Ramos (cell line): ENCODE data around the gene CHST11.

ENCODE experiments used
- in situ Hi-C: fragments of 300-500 bp; cut with MboI; formaldehyde crosslinking; loops from one replicate; pipeline ENCODE4 v1.14.3; 2022; ENCODE audit warnings: low sequenced_read_pairs; ENCODE audit not compliant: unreplicated experiment

The CHST11 gene

DNA sequence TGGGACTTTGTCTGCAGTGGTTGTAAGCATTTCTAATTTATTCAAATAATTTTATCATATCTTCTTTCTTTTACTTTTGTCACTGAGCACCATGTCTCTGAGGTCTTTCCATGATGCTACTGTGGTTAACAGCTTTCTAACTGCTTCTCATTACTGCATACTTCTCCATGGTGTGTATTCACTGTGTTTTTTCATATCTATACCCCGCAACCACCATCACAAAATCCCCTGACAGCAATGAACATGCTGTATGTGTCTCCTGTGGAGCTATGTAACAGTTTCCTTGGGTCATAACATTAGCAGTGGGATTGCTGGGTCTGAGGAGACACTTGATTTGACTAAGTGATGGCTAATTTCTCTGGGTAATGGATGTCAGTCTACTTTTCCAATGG, 29.2 kb upstream of the CHST11 start:
- in situ Hi-C loops = no loop called here

DNA sequence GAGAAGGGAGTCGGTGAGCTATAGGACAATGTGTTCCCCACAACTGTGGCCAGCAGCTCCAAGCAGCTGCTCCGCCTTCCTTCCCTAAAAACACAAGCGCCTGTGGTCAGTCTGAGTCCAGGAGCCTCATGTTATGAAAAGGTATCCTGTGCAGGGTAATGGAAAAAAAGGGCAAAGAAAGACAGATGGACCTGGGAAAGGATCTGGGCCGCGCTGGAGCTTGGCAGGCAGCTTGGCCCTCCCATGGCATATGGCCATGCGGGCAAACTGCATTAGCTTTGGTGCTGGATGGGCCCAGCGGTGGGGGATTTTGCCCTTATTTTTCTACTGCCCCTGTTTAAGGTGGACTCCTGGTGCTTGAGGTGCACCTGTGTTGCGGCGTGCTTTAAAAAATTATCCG, 23.7 kb upstream of the CHST11 start:
- in situ Hi-C loops = no loop called here

DNA sequence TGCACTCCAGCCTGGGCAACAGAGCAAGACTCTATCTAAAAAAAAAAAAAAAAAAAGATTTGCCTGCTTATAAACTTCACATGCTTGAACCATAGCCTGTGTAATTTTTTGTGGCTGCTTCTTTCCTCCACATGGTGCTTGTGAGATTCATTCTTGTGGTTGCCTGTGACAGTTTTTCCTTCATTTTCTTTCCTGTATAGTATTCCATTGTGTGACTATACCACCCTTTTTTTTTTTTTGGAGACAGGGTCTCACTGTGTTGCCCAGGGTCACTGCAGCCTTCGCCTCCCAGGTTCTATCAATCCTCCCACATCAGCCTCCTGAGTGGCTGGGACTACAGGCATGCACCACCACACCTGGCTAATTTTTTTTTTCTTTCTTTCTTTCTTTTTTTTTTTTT, 22.6 kb upstream of the CHST11 start:
- in situ Hi-C loops = no loop called here

DNA sequence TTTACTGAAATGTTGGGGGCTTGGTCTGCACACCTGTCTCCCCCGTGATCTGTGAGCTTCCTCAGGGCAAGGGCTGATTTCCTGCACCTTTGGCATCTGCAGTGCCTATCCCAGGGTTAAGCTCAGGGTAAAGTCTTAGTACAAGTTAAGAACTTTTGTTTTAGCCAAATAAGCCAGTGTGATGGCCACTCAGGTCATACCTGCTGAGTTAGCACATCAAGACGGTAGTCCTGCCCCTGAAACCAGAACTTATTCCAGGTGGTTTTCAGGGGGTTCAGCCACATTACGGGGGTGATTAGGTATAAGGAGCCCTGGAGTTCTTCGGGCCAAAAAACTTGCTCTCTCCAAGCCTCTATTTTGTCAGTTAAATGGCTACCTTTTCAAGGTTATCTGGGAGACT, 21.6 kb upstream of the CHST11 start:
- in situ Hi-C loops = no loop called here

DNA sequence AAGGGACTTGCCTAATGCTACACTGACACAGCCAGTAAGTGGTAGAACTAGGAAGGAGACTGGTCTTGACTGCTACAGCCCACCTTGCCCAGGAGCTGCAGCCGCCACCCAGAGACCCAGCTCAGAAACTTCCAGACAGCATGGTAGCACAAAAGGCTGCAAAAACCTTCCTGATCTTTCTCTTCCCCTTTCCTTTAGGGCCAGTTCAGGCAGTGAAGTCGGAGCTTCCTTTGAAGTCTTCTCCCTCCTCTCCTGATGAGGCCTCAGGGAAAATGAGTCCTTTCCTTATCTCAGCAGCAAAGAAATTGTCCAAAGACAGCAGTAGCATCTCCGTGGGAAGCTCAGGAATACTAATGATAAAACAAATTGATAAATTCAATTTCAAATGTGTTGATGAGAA, 21.0 kb upstream of the CHST11 start:
- in situ Hi-C loops = no loop called here

DNA sequence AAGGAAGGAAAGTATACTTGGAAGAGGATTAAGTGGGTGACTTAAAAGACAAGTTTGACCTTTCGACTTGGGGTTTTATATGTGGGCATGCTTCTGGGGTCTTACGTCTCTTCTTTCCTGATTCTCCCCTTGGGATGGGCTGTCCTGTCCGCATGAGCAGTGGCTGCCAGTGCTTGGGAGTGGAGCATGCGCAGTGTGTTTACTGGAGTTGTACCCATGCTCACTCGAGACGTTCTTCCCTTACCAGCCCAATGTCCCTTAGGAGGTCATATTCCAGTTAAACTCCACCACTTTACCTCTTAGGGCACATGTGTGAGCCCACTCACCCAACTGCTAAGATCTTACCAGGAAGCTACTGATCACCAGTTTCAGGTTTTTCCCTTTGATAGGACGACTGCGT, 20.0 kb upstream of the CHST11 start:
- in situ Hi-C loops = no loop called here

DNA sequence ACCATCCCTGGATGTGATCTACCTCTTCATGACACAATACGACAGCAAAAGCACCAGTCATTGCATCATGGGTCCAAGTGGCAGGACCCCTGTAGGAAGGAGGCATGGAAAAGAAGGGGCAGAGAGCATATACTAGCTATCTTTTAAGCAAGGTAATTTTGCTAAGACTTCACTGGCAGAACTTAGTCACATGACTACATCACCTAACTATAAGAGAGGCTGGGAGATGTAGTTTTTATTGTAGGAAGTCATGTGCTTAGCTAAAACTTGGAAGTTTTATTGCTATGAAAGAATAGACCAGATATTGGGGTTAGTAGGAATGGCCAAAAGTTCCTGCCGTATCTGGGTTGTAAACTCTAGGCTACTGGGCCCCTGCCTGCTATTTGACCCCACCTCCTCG, 18.6 kb upstream of the CHST11 start:
- in situ Hi-C loops = no loop called here

DNA sequence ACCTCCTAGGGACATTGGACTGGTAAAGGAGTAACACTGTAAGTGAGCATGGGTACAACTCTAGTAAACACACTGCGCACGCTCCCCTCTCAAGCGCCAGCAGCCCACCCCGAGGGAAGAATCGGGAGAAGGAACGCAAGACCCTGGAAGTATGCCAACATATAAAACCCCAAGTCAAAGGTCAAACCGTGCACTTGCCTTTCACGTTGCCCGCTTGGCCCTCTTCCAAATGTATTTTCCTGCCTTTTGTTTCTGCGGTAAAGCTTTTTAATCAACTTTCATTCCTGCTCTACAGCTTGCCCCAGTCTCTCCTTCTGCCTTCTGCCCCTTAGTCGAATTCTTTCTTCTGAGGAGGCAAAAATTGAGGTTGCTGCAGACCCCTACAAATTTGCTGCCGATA, 17.6 kb upstream of the CHST11 start:
- in situ Hi-C loops = no loop called here

DNA sequence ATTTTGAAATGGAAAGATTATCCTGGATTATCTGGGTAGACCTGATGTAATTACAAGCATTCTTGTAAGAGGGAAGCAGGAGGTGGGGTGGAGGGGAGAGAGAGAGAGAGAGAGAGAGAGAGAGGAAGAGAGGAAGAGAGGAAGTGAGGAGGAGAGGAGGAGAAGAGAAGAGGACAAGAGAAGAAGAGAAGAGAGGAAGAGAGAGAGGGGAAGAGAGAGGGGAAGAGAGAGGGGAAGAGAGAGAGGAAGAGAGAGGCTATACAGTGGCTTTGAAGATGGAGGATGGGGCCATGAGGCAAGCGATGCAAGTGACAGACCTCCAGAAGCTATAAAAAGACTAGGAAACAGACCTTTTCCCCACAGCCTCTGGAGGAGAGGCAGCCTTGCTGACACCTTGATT, 13.7 kb upstream of the CHST11 start:
- in situ Hi-C loops = no loop called here

DNA sequence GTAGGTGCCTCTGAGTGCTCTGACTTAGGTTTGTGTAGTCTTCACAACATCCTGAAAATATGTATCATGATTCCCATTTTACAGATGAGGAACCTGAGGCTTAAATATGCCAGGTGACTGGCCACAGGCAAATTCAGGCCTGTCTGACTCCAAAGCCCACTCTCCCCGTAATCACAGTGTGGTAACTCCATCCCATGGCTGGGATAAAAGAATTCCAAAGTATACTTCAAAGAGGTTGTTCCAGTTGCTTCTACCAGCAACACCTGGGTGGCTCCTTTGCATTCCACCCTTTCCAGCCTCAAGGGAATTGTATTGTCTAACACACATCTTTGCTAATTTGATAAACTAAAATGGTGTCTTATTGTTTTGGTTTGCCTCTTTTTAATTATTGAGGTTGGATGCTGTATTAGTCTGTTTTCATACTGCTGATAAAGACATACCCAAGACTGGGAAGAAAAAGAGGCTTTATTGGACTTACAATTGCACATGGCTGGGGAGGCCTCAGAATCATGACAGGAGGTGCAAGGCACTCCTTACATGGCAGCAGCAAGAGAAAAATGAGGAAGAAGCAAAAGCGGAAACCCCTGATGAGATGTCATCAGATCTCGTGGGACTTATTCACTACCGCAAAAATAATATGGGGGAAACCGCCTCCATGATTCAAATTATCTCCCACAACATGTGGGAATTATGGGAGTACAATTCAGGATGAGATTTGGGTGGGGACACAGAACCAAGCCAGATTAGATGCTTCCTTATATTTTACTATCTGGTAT, 9.9 kb upstream of the CHST11 start:
- in situ Hi-C loops = no loop called here

DNA sequence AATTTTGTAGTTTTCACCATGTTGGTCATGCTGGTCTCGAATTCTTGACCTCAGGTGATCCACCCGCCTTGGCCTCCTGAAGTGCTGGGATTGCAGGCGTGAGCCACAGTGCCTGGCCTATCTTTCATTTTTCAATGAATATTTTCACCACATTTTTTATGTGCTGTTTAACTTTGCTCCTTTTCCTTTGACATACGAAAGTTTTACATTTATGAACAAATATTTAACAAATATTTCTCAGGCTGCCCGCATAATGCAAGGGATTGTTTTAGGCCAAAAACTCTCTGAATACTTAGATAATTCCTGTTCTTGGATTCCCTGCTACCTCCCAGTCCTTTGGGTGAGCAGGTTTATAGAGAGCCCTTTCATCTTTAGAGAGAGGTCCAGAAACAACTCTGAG, 8.7 kb upstream of the CHST11 start:
- in situ Hi-C loops = no loop called here

DNA sequence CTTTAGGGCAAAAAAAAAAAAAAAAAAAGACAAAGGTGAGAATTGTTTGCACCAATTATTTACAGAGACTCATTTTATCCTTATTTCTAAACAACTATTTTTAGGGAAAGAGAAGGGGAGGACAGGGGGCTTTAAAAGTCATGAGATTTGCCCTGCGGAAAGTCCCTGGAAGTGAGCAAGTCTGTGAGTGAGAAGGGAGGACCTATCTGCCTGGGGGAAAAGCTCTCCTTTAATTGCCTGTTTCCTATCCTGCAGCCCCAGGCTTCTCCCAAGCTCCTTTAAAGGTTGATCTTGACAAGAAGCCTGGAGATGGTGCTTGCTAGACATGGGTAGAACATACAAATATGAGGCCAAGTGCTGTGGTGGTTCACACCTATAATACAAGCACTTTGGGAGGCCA, 8.3 kb upstream of the CHST11 start:
- in situ Hi-C loops = no loop called here

DNA sequence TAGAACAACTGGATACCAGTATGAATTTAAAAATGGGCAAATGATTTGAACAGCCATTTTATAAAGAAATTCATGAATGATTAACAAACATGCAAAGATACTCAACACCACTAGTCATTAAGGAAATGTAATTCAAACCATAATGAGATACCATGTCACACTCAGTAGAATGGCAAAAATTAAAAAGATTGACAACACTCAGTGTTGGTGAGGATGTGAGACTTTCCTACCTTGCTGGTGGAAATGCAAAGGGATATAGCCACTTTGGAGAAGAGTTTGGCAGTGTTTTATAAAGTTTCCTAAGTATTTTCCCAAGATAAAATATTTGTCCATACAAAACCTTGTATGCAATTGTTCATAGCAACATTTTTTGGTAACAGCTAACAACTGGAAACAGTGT, 6.0 kb upstream of the CHST11 start:
- in situ Hi-C loops = no loop called here

DNA sequence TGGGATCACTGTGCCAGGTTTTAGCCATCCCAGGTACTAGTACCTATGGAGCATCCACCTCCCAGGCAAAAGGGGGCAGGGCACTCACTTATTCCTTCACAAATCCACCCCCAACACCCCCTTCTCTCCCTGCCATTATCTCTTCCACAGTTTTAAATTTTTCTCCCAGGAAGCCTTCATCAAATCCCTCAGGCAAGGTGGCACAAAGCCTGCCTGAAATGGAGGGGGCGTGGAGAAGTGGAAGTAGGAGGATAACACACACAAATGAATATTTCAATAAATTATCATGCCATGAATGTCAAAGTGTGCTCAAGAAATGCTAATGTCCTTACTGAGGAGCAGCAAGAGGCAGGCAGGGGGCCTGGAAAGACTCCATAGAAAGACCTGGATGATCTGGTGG, 4.7 kb upstream of the CHST11 start:
- in situ Hi-C loops = no loop called here

DNA sequence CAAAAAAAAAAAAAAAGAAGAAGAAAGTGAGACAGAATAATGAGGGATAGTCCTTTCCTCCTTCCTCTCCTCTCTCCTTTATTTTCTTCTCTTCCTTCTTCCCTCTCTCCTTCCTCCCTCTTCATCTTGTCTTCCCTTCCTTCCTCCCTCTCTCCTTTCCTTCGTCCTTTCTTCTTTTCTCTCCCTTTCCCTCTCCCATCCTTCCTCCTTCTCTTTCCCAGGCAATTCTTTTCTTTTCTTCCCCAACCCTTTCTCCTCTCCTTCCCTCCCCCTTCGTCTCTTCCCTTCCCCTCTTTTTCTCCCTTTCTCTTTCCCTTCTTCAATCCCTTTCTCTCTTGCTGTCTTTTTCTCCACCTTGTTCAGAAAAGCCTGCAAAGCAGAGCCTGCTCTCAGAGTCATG, 3.6 kb upstream of the CHST11 start:
- in situ Hi-C loops = no loop called here

DNA sequence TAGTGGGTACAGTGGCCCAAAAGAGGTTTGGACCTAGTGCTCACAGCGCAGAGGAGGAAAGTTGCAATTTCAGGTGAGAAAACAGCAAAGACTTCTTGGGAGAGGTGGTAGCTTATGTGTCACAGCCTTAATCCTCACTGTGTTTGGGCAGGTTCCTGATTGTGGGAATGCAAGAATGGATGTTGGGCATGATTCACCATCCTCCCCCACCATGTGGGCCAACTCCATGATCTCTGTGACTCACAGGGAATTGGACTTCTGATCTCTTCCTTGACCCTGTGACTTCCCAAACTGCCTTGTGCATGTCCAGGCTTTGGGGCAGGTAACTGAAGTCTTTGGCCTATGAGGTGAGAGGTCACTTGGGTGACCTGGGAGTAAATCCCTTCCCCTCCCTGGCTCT, 1.8 kb upstream of the CHST11 start:
- in situ Hi-C loops = no loop called here

DNA sequence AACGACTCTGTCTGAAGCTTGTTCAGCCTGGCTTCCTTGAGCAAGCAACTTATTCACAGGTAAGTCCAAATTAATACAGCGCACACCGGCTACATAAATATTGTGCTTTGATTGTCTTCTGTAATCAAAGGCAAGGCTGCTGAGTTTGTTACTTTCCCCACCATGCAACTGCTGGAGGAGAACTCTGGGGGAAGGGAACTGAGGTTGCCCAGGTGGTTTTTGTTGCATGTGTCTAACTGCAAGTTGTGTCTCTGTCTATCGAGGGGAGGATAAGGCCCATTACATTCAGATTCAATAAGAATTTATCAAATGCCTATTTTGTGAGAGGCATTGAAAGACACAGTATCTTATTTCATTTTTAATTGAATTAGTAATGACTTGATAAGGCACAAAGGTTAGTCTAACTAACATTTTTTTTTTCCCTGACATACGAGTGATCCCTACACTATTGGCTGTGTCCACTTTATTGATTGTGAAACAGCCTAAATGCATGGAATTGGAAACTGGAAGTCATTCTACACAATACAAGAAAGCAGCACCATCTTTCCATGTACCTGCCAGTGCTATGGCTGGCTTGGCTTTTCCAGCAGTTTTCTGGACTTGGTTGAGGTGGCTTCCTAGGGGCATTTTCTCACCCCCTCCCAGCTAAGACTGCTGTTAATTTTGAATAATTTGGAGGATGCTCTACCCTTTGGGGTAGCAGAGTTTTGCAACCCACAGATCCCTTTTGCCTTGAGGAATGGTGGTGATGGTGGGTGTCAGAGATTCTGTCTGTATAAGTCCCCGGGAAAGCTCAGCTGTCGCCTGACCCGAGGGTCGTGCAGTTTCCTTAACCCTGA, 951 bp upstream of the CHST11 start:
- in situ Hi-C loops = no loop called here

DNA sequence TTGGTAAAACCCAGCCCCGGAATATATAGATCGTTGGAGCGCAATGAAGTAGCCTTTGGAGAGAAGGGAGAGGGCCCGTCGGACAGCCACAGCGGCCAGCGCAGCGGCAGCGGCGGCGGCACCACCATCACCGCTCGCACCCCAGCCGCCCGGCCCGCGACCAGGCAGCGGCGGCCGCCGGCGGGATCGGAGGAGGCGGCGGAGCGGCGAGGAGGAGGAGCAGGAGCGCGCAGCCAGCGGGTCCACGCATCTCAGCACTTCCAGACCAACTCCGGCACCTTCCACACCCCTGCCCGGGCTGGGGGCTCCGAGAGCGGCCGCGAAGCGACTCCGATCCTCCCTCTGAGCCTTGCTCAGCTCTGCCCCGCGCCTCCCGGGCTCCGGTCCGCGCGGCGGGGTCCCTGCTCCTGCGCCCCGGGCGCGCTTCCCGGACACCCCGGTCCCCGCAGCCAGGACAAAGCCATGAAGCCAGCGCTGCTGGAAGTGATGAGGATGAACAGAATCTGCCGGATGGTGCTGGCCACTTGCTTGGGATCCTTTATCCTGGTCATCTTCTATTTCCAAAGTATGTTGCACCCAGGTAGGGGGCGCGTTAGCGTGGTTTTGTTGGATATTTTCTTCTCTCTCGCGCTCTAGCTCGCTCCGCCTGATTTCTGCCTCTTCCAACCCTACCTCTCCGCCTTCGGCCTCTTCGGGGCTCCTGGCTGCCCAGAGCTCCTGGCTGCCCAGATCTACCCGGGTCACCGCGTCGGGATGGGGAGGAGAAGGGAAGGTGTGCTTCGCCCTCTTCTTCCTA, 400 bp downstream of the CHST11 start:
- in situ Hi-C loops = no loop called here

DNA sequence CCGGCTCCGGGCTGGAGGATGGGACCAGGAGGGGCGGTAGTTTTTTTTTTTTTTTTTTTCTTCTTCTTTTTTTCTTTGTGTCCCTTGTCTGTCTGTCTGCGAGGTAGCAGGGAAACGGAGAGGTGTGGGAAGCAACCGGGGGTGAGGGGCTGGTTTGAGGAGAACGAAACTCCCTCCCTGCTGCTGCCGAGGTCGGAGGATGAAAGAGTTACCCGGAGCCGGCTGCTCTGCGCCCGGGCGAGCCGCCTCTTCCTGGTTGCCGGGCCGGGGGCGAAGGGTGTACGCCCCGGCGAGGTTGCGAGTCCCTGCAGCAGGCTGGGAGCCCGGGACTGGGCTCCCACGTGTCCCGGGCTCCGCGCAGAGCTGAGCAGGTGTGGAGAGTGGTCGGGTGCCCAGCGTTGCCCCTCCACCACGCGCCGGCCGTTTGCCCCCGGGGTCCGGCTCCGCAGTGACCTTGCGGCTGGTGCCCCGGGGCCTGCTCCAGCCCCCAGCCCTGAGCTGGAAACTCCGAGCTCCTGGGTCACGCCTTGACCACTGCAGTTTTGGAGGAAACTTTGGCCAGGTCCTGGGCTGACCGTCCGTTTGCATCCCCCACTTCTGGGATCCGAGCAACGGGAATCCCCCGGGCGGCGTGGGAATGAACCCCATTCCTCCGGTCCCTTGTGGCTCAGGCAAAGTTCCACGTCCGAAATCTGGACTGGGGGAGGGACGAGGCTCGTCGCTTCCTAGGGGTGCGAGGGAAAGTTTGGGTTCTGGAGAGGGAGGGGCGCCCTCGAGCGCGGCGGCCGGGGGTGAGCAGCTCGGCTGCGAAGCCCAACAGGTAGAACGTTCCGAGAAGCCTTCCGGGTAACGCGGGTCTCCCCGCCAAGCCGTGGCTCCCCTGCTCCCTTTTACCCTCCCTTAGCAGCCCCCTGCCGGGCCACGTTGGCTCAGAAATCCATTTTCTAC, 1.3 kb downstream of the CHST11 start:
- in situ Hi-C loops = no loop called here
